ENCODE measurements around the gene SLC4A1AP. TPM values are rescaled to one million over a fixed set of nuclear protein-coding genes. Genes with fewer than 3 reads are reported as not detected.

SLC4A1AP gene
- total RNA-seq, 1 experiment from 2014 or later: 20.9 TPM

- DNase-seq (ENCODE audit: low spot score): peak; percentile 66
Observed at GRCh38 chr2:27721335-27721734, 57.6 kb downstream of the SLC4A1AP start.

GRCh38 chr2:27721884-27722485, 58.3 kb downstream of the SLC4A1AP start:
- no peak for DNase-seq (ENCODE audit: low spot score)

GRCh38 chr2:27723372-27724144, 59.9 kb downstream of the SLC4A1AP start:
- peak; percentile 79 for DNase-seq (ENCODE audit: low spot score)

- DNase-seq (ENCODE audit: low spot score): no peak
Observed at GRCh38 chr2:27724191-27724590, 60.5 kb downstream of the SLC4A1AP start.

GRCh38 chr2:27724905-27725701, 61.4 kb downstream of the SLC4A1AP start:
- no peak for DNase-seq (ENCODE audit: low spot score)

GRCh38 chr2:27727257-27727656, 63.6 kb downstream of the SLC4A1AP start:
- DNase-seq (ENCODE audit: low spot score): no peak

GRCh38 chr2:27728081-27728858, 64.6 kb downstream of the SLC4A1AP start:
- no peak for DNase-seq (ENCODE audit: low spot score)

- DNase-seq (ENCODE audit: low spot score): no peak
Observed at GRCh38 chr2:27729198-27729597, 65.5 kb downstream of the SLC4A1AP start.

- no peak for DNase-seq (ENCODE audit: low spot score)
Observed at GRCh38 chr2:27729614-27730013, 65.9 kb downstream of the SLC4A1AP start.

- DNase-seq (ENCODE audit: low spot score): no peak
Observed at GRCh38 chr2:27730261-27730662, 66.6 kb downstream of the SLC4A1AP start.

- DNase-seq (ENCODE audit: low spot score): no peak
Observed at GRCh38 chr2:27730980-27731691, 67.4 kb downstream of the SLC4A1AP start.

- no peak for DNase-seq (ENCODE audit: low spot score)
Observed at GRCh38 chr2:27734305-27734704, 70.6 kb downstream of the SLC4A1AP start.

GRCh38 chr2:27735263-27735904, 71.7 kb downstream of the SLC4A1AP start:
- peak; percentile 63 for DNase-seq (ENCODE audit: low spot score)

GRCh38 chr2:27736031-27736889, 72.6 kb downstream of the SLC4A1AP start:
- no peak for DNase-seq (ENCODE audit: low spot score)

GRCh38 chr2:27736890-27737204, 73.2 kb downstream of the SLC4A1AP start:
- DNase-seq (ENCODE audit: low spot score): no peak

GRCh38 chr2:27737676-27738348, 74.1 kb downstream of the SLC4A1AP start:
- DNase-seq (ENCODE audit: low spot score): no peak

- no peak for DNase-seq (ENCODE audit: low spot score)
Observed at GRCh38 chr2:27738349-27739057, 74.8 kb downstream of the SLC4A1AP start.

- no peak for DNase-seq (ENCODE audit: low spot score)
Observed at GRCh38 chr2:27739058-27739373, 75.3 kb downstream of the SLC4A1AP start.

GRCh38 chr2:27741673-27742072, 78.0 kb downstream of the SLC4A1AP start:
- DNase-seq (ENCODE audit: low spot score): no peak

Data from HT-29 (cell line).